ENCODE results near the gene CHD6.

The CHD6 gene

GRCh38 chr20:41617902-41618806, at the start of gene CHD6:
CHD6 (minus strand) TSS chr20:41618377; CDS start chr20:41551337, 67,040 bp downstream.
- H3K4me1 ChIP-seq (ENCODE audit: control insufficient read depth, insufficient read depth, low read length) = peaks cover 18% of the 10 kb centered on the region
- no peaks in the 10 kb centered on the region for H3K9me3 ChIP-seq (ENCODE audit: control insufficient read depth, insufficient read depth, low read depth, low read length)
- peak within 1 kb of the TSS; percentile 80 for H3K4me3 ChIP-seq (ENCODE audit: low read depth, low read length)
- ChIA-PET CTCF (interaction anchor here (0.5 to 0.7 kb wide), 3 partner anchors 25 to 301 kb away, joined by 3 to 4 read pairs (median 3); no protein-coding TSS in a partner anchor), POLR2A (interaction anchor here (0.5 to 1.2 kb wide), 12 partner anchors 12 to 1804 kb away, joined by 3 to 9 read pairs (median 3); no protein-coding TSS in a partner anchor)
- H3K27ac ChIP-seq (ENCODE audit: extremely low read depth, low read depth, low read length) = peak within 1 kb of the TSS; percentile 94
- no peaks in the 10 kb centered on the region for H3K36me3 ChIP-seq (ENCODE audit: control insufficient read depth in 2 of 2, insufficient read depth in 1 of 2, low read length in 2 of 2)
- TF ChIP-seq ZNF10 (tag by site-specific recombination; IDR thresholded peaks at IDR 0.05) (no peak), HOXC10 (CRISPR knock-in tag; IDR thresholded peaks at IDR 0.05) (no peak), KLF17 (tag by site-specific recombination; IDR thresholded peaks at IDR 0.05) (no peak), ZNF510 (tag by site-specific recombination; IDR thresholded peaks at IDR 0.05; ENCODE audit: insufficient replicate concordance) (no peak), KLF8 (tag by site-specific recombination; IDR thresholded peaks at IDR 0.05) (peak; percentile 29; the same call in 1 of the 2 replicates), ZNF169 (tag by site-specific recombination; IDR thresholded peaks at IDR 0.05) (no peak), PRDM2 (tag by site-specific recombination; IDR thresholded peaks at IDR 0.05; ENCODE audit: borderline replicate concordance) (no peak), ZNF140 (tag by site-specific recombination; IDR thresholded peaks at IDR 0.05) (no peak), SP2 (tag by site-specific recombination; IDR thresholded peaks at IDR 0.05) (peak; percentile 94), ZNF600 (tag by site-specific recombination; IDR thresholded peaks at IDR 0.05) (no peak), ZNF704 (tag by site-specific recombination; IDR thresholded peaks at IDR 0.05) (no peak), SP7 (tag by site-specific recombination; IDR thresholded peaks at IDR 0.05) (0 out of 2 replicates have a peak, but pooled peaks have one; percentile 23), ZNF529 (tag by site-specific recombination; IDR thresholded peaks at IDR 0.05; ENCODE audit: insufficient replicate concordance) (no peak), REPIN1 (tag by site-specific recombination; IDR thresholded peaks at IDR 0.05; ENCODE audit: low read depth) (0 out of 2 replicates have a peak, but pooled peaks have one; percentile 27), BCL11A (tag by site-specific recombination; IDR thresholded peaks at IDR 0.05; ENCODE audit: low read depth) (no peak), ZNF350 (tag by site-specific recombination; IDR thresholded peaks at IDR 0.05) (no peak), ZXDB (tag by site-specific recombination; IDR thresholded peaks at IDR 0.05) (peak; percentile 11; the same call in 1 of the 2 replicates), ZNF548 (tag by site-specific recombination; IDR thresholded peaks at IDR 0.05) (no peak), TCF7L2 (IDR thresholded peaks at IDR 0.05; ENCODE audit: borderline replicate concordance, low read depth, low read length) (no peak), ZBTB49 (tag by site-specific recombination; IDR thresholded peaks at IDR 0.05; ENCODE audit: low read depth) (no peak), ZSCAN23 (tag by site-specific recombination; IDR thresholded peaks at IDR 0.05) (no peak), ZBTB21 (tag by site-specific recombination; IDR thresholded peaks at IDR 0.05) (no peak), YY1 (tag by site-specific recombination; IDR thresholded peaks at IDR 0.05) (peak; percentile 63), ZBTB10 (tag by site-specific recombination; IDR thresholded peaks at IDR 0.05) (no peak)
